WTC11 (cell line): ENCODE data around the gene PPP1R3F. TPM values are rescaled to one million over a fixed set of nuclear protein-coding genes. Genes with fewer than 3 reads are reported as not detected.

Experiments used
- ATAC-seq: fragments of 200-7000 bp; cut with Tn5 transposase; 2 replicates; pipeline ENCODE4 v1.10.0; 2021; ENCODE audit warnings: mild to moderate bottlenecking, moderate library complexity
- CTCF ChIA-PET: fragments of 300-600 bp; sonication (Branson Sonifier 250); formaldehyde crosslinking; loops from one replicate; lab custom pipeline; 2021; ENCODE audit warnings: antibody characterized with exemption; lab: Charles Lee
- POLR2A ChIA-PET: fragments of 350-600 bp; sonication (Branson Sonifier 250); formaldehyde crosslinking; loops from one replicate; lab custom pipeline; 2021; ENCODE audit warnings: antibody characterized with exemption; lab: Charles Lee
- DNase-seq: peaks from one replicate; pipeline ENCODE4 v3.0.0; 2021; ENCODE audit warnings: low spot score
- H3K27ac Mint-ChIP-seq: 2 replicates; pipeline ENCODE4 v1.8.0; 2021; ENCODE audit warnings: mixed read lengths
- H3K27me3 Mint-ChIP-seq: 2 replicates; pipeline ENCODE4 v1.8.0; 2021; ENCODE audit warnings: low read depth, mild to moderate bottlenecking, moderate library complexity, mixed read lengths
- H3K36me3 Mint-ChIP-seq: 2 replicates; pipeline ENCODE4 v1.8.0; 2021; ENCODE audit warnings: mixed read lengths
- H3K4me1 Mint-ChIP-seq: 2 replicates; pipeline ENCODE4 v1.8.0; 2022; ENCODE audit warnings: mixed read lengths
- H3K4me3 Mint-ChIP-seq: 2 replicates; pipeline ENCODE4 v1.8.0; 2021; ENCODE audit warnings: mild to moderate bottlenecking, moderate library complexity, mixed read lengths
- H3K9me3 Mint-ChIP-seq: 2 replicates; pipeline ENCODE4 v1.8.0; 2021; ENCODE audit warnings: mixed read lengths
- ATF6 ChIP-seq: sonication (generic); formaldehyde crosslinking; IDR thresholded peaks from 2 replicates; pipeline ENCODE4 v1.8.1; 2023; ENCODE audit warnings: mild to moderate bottlenecking, missing genetic modification reagents
- CREB1 ChIP-seq: sonication (generic); formaldehyde crosslinking; IDR thresholded peaks from 2 replicates; pipeline ENCODE4 v1.8.0; 2023; ENCODE audit warnings: mild to moderate bottlenecking, missing genetic modification reagents
- CREM ChIP-seq: sonication (generic); formaldehyde crosslinking; IDR thresholded peaks from 2 replicates; pipeline ENCODE4 v1.8.1; 2022; ENCODE audit warnings: mild to moderate bottlenecking, missing genetic modification reagents, moderate library complexity
- E2F4 ChIP-seq: sonication (generic); formaldehyde crosslinking; IDR thresholded peaks from 2 replicates; pipeline ENCODE4 v1.8.1; 2022; ENCODE audit warnings: low read depth, mild to moderate bottlenecking, moderate library complexity, missing genetic modification reagents, borderline replicate concordance
- ESRRA ChIP-seq: sonication (generic); formaldehyde crosslinking; IDR thresholded peaks from 2 replicates; pipeline ENCODE4 v1.8.1; 2022; ENCODE audit warnings: mild to moderate bottlenecking, missing genetic modification reagents, borderline replicate concordance
- ETV6 ChIP-seq: sonication (generic); formaldehyde crosslinking; IDR thresholded peaks from 2 replicates; pipeline ENCODE4 v1.8.1; 2022; ENCODE audit warnings: mild to moderate bottlenecking, missing genetic modification reagents
- FOXJ3 ChIP-seq: sonication (generic); formaldehyde crosslinking; IDR thresholded peaks from 2 replicates; pipeline ENCODE4 v1.9.0; 2021; ENCODE audit warnings: missing genetic modification reagents, mild to moderate bottlenecking, borderline replicate concordance
- GTF2I ChIP-seq: fragments of 250-450 bp; sonication (Bioruptor Pico); conservative IDR thresholded peaks from 2 replicates; pipeline ENCODE4 v1.4.0; 2021; ENCODE audit warnings: mild to moderate bottlenecking
- JAZF1 ChIP-seq: fragments of 250-450 bp; sonication (Bioruptor Pico); IDR thresholded peaks from 2 replicates; pipeline ENCODE4 v1.9.0; 2021; ENCODE audit warnings: moderate library complexity, mild to moderate bottlenecking, inconsistent platforms
- JUN ChIP-seq: sonication (generic); formaldehyde crosslinking; IDR thresholded peaks from 2 replicates; pipeline ENCODE4 v1.8.0; 2023; ENCODE audit warnings: mild to moderate bottlenecking, missing genetic modification reagents
- NFYB ChIP-seq: sonication (generic); formaldehyde crosslinking; conservative IDR thresholded peaks from 2 replicates; pipeline ENCODE4 v1.8.0; 2022; ENCODE audit warnings: low read depth, missing genetic modification reagents
- NR2C2 ChIP-seq: sonication (generic); formaldehyde crosslinking; IDR thresholded peaks from 2 replicates; pipeline ENCODE4 v1.8.0; 2022; ENCODE audit warnings: mild to moderate bottlenecking, missing genetic modification reagents
- NR3C1 ChIP-seq: sonication (generic); formaldehyde crosslinking; conservative IDR thresholded peaks from 2 replicates; pipeline ENCODE4 v1.8.1; 2023; ENCODE audit warnings: low read depth, mild to moderate bottlenecking, missing genetic modification reagents
- OVOL2 ChIP-seq: fragments of 250-450 bp; sonication (Bioruptor Pico); IDR thresholded peaks from 2 replicates; pipeline ENCODE4 v1.9.0; 2021; ENCODE audit warnings: mild to moderate bottlenecking, borderline replicate concordance
- PRRX2 ChIP-seq: fragments of 250-450 bp; sonication (Bioruptor Pico); IDR thresholded peaks from 2 replicates; pipeline ENCODE4 v1.8.0; 2021; ENCODE audit warnings: mild to moderate bottlenecking
- RORB ChIP-seq: fragments of 250-450 bp; sonication (Bioruptor Pico); IDR thresholded peaks from 2 replicates; pipeline ENCODE4 v1.9.0; 2021; ENCODE audit warnings: mild to moderate bottlenecking
- SOX15 ChIP-seq: fragments of 250-450 bp; sonication (Bioruptor Pico); IDR thresholded peaks from 2 replicates; pipeline ENCODE4 v1.9.0; 2021; ENCODE audit warnings: mild to moderate bottlenecking
- TCF7 ChIP-seq: sonication (generic); formaldehyde crosslinking; IDR thresholded peaks from 2 replicates; pipeline ENCODE4 v1.8.0; 2022; ENCODE audit warnings: mild to moderate bottlenecking, low read depth, missing genetic modification reagents, moderate library complexity
- ZMAT4 ChIP-seq: fragments of 250-450 bp; sonication (Bioruptor Pico); IDR thresholded peaks from 2 replicates; pipeline ENCODE4 v1.9.0; 2021; ENCODE audit warnings: mild to moderate bottlenecking
- ZNF232 ChIP-seq: sonication (generic); formaldehyde crosslinking; IDR thresholded peaks from 2 replicates; pipeline ENCODE4 v1.8.0; 2022; ENCODE audit warnings: mild to moderate bottlenecking, missing genetic modification reagents
- ZNF317 ChIP-seq: sonication (generic); formaldehyde crosslinking; IDR thresholded peaks from 2 replicates; pipeline ENCODE4 v1.8.1; 2023; ENCODE audit warnings: low read depth, mild to moderate bottlenecking, moderate library complexity, missing genetic modification reagents, borderline replicate concordance
- ZNF416 ChIP-seq: fragments of 250-450 bp; sonication (Bioruptor Pico); IDR thresholded peaks from 2 replicates; pipeline ENCODE4 v1.9.0; 2021; ENCODE audit warnings: mild to moderate bottlenecking, inconsistent platforms
- ZNF423 ChIP-seq: fragments of 250-450 bp; sonication (Bioruptor Pico); IDR thresholded peaks from 2 replicates; pipeline ENCODE4 v2.1.2; 2022; ENCODE audit warnings: mild to moderate bottlenecking, moderate library complexity
- ZNF671 ChIP-seq: fragments of 250-450 bp; sonication (Bioruptor Pico); IDR thresholded peaks from 2 replicates; pipeline ENCODE4 v1.8.0; 2021; ENCODE audit warnings: mild to moderate bottlenecking
- total RNA-seq: library from RNA; stranded (reverse); gene quantifications from 3 replicates; pipeline ENCODE4 v1.2.3, GENCODE V29; 2021
- TF ChIP-seq, protein P1 (sequence below): sonication (generic); formaldehyde crosslinking; IDR thresholded peaks from 2 replicates; pipeline ENCODE4 v1.8.1; 2022; ENCODE audit warnings: mild to moderate bottlenecking, missing genetic modification reagents, moderate library complexity, borderline replicate concordance
- TF ChIP-seq, protein P2 (sequence below): sonication (generic); formaldehyde crosslinking; IDR thresholded peaks from 2 replicates; pipeline ENCODE4 v1.8.1; 2022; ENCODE audit warnings: missing genetic modification reagents, borderline replicate concordance
- TF ChIP-seq, protein P3 (sequence below): sonication (generic); formaldehyde crosslinking; IDR thresholded peaks from 2 replicates; pipeline ENCODE4 v1.8.0; 2022; ENCODE audit warnings: mild to moderate bottlenecking, missing genetic modification reagents
- TF ChIP-seq, protein P4 (sequence below): sonication (generic); formaldehyde crosslinking; IDR thresholded peaks from 2 replicates; pipeline ENCODE4 v1.8.1; 2023; ENCODE audit warnings: mild to moderate bottlenecking, missing genetic modification reagents

Gene PPP1R3F
- total RNA-seq, 1 experiment from 2014 or later: 7.0 TPM

DNA sequence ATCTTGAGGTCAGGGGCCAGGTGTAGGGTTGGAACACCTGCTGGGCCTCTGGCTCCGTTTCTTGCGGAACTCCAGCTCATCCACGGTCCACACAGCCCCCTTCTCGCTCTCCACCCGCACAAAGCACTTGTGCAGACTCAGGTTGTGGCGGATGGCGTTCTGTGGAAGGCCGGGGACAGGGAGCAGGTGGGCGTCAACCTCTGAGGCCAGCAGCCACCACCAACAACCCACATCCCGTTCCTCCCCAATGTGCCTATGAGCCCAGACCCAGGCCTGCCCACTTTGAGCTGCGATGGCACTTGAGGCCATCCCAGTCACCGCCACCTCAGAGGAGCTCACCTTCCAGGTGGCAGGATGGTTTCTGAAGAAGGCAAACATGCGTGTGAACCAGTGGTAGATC is 18.3 kb upstream of the PPP1R3F start:
- ChIA-PET CTCF (no interaction called here), POLR2A (no interaction called here)
- H3K27ac Mint-ChIP-seq: no peak overlapping the region
- no peak for DNase-seq
- no peak for ATAC-seq
- no peaks in the 10 kb centered on the region for H3K9me3 Mint-ChIP-seq
- no peaks in the 10 kb centered on the region for H3K36me3 Mint-ChIP-seq
- H3K4me1 Mint-ChIP-seq: no peaks in the 10 kb centered on the region
- no peak overlapping the region for H3K4me3 Mint-ChIP-seq
- TF ChIP-seq FOXJ3 (CRISPR knock-in tag) (no peak), OVOL2 (no peak), NFYB (no peak), CREM (CRISPR knock-in tag) (no peak), RORB (no peak), NR3C1 (CRISPR knock-in tag) (no peak), ZMAT4 (no peak), ZNF423 (CRISPR knock-in tag) (no peak), ZNF317 (CRISPR knock-in tag) (no peak), ZNF671 (no peak), SOX15 (CRISPR knock-in tag) (no peak), TCF7 (no peak), PRRX2 (CRISPR knock-in tag) (no peak), E2F4 (CRISPR knock-in tag) (no peak), ZNF232 (CRISPR knock-in tag) (no peak)
- TF ChIP-seq, protein P1, sequence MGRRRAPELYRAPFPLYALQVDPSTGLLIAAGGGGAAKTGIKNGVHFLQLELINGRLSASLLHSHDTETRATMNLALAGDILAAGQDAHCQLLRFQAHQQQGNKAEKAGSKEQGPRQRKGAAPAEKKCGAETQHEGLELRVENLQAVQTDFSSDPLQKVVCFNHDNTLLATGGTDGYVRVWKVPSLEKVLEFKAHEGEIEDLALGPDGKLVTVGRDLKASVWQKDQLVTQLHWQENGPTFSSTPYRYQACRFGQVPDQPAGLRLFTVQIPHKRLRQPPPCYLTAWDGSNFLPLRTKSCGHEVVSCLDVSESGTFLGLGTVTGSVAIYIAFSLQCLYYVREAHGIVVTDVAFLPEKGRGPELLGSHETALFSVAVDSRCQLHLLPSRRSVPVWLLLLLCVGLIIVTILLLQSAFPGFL: no peak
- TF ChIP-seq, protein P2, sequence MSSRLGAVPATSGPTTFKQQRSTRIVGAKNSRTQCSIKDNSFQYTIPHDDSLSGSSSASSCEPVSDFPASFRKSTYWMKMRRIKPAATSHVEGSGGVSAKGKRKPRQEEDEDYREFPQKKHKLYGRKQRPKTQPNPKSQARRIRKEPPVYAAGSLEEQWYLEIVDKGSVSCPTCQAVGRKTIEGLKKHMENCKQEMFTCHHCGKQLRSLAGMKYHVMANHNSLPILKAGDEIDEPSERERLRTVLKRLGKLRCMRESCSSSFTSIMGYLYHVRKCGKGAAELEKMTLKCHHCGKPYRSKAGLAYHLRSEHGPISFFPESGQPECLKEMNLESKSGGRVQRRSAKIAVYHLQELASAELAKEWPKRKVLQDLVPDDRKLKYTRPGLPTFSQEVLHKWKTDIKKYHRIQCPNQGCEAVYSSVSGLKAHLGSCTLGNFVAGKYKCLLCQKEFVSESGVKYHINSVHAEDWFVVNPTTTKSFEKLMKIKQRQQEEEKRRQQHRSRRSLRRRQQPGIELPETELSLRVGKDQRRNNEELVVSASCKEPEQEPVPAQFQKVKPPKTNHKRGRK (CRISPR knock-in tag): no peak
- TF ChIP-seq, protein P3, sequence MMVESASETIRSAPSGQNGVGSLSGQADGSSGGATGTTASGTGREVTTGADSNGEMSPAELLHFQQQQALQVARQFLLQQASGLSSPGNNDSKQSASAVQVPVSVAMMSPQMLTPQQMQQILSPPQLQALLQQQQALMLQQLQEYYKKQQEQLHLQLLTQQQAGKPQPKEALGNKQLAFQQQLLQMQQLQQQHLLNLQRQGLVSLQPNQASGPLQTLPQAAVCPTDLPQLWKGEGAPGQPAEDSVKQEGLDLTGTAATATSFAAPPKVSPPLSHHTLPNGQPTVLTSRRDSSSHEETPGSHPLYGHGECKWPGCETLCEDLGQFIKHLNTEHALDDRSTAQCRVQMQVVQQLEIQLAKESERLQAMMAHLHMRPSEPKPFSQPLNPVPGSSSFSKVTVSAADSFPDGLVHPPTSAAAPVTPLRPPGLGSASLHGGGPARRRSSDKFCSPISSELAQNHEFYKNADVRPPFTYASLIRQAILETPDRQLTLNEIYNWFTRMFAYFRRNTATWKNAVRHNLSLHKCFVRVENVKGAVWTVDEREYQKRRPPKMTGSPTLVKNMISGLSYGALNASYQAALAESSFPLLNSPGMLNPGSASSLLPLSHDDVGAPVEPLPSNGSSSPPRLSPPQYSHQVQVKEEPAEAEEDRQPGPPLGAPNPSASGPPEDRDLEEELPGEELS (CRISPR knock-in tag): no peak
- no peaks in the 10 kb centered on the region for H3K27me3 Mint-ChIP-seq

GRCh38 chrX:49254639-49255038 is 15.0 kb upstream of the PPP1R3F start:
- CTCF ChIA-PET: no interaction called here
- POLR2A ChIA-PET: no interaction called here

More at GRCh38 chrX:49254639-49255038, 15.0 kb upstream of the PPP1R3F start:
- ATAC-seq (no peak), DNase-seq (no peak)
- Mint-ChIP-seq H3K27ac (no peak overlapping the region), H3K4me1 (no peaks in the 10 kb centered on the region), H3K4me3 (no peak overlapping the region), H3K36me3 (no peaks in the 10 kb centered on the region), H3K9me3 (no peaks in the 10 kb centered on the region), H3K27me3 (no peaks in the 10 kb centered on the region)
- TF ChIP-seq JAZF1 (CRISPR knock-in tag) (no peak), SOX15 (CRISPR knock-in tag) (no peak), JUN (no peak), CREB1 (CRISPR knock-in tag) (no peak), NR3C1 (CRISPR knock-in tag) (no peak), ATF6 (CRISPR knock-in tag) (no peak), ESRRA (no peak), NR2C2 (CRISPR knock-in tag) (no peak), NFYB (no peak), ZNF416 (CRISPR knock-in tag) (no peak), PRRX2 (CRISPR knock-in tag) (no peak), E2F4 (CRISPR knock-in tag) (no peak), GTF2I (CRISPR knock-in tag) (no peak), ETV6 (CRISPR knock-in tag) (no peak)
- TF ChIP-seq, protein P4, sequence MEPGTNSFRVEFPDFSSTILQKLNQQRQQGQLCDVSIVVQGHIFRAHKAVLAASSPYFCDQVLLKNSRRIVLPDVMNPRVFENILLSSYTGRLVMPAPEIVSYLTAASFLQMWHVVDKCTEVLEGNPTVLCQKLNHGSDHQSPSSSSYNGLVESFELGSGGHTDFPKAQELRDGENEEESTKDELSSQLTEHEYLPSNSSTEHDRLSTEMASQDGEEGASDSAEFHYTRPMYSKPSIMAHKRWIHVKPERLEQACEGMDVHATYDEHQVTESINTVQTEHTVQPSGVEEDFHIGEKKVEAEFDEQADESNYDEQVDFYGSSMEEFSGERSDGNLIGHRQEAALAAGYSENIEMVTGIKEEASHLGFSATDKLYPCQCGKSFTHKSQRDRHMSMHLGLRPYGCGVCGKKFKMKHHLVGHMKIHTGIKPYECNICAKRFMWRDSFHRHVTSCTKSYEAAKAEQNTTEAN (CRISPR knock-in tag): no peak
